HG02973 (cell line): ENCODE data around the gene TCEANC2.
"Not testable (repeated sequence)": the region's sequence is repeated elsewhere in the genome, so short reads cannot be mapped to it uniquely, and the experiment has no call there.

Experiments
- ATAC-seq: cut with Tn5 transposase; IDR thresholded peaks from one replicate; pipeline ENCODE4 v1.9.1; 2021; ENCODE audit warnings: moderate library complexity; ENCODE audit not compliant: unreplicated experiment

Gene TCEANC2

GRCh38 chr1:54024811-54025210 is 28.6 kb upstream of the TCEANC2 start:
- ATAC-seq = not testable (repeated sequence)

GRCh38 chr1:54027848-54028247 is 25.6 kb upstream of the TCEANC2 start:
- no peak for ATAC-seq

GRCh38 chr1:54028306-54029251 is 24.8 kb upstream of the TCEANC2 start:
- no peak for ATAC-seq

- ATAC-seq = no peak
Observed at GRCh38 chr1:54037476-54037875, 15.9 kb upstream of the TCEANC2 start.

GRCh38 chr1:54041806-54042205 is 11.6 kb upstream of the TCEANC2 start:
- no peak for ATAC-seq

GRCh38 chr1:54045496-54045895 is 7.9 kb upstream of the TCEANC2 start:
- no peak for ATAC-seq

- no peak for ATAC-seq
Observed at GRCh38 chr1:54046671-54047383, 6.6 kb upstream of the TCEANC2 start.

GRCh38 chr1:54047384-54048305 is 5.8 kb upstream of the TCEANC2 start:
- ATAC-seq = no peak

GRCh38 chr1:54050435-54050834 is 3.0 kb upstream of the TCEANC2 start:
- ATAC-seq = not testable (repeated sequence)

GRCh38 chr1:54051933-54052430 is 1.4 kb upstream of the TCEANC2 start:
- no peak for ATAC-seq

- ATAC-seq = no peak
Observed at GRCh38 chr1:54052431-54052933, 926 bp upstream of the TCEANC2 start.

GRCh38 chr1:54053745-54054437 is 483 bp downstream of the TCEANC2 start:
- no peak for ATAC-seq

GRCh38 chr1:54054438-54054749 is 986 bp downstream of the TCEANC2 start:
- no peak for ATAC-seq

- no peak for ATAC-seq
Observed at GRCh38 chr1:54064299-54064698, 10.9 kb downstream of the TCEANC2 start.

- ATAC-seq = no peak
Observed at GRCh38 chr1:54069791-54070170, 16.4 kb downstream of the TCEANC2 start.

GRCh38 chr1:54070171-54070837 is 16.9 kb downstream of the TCEANC2 start:
- ATAC-seq = no peak

GRCh38 chr1:54077359-54077758 is 24.0 kb downstream of the TCEANC2 start:
- no peak for ATAC-seq

- ATAC-seq = no peak
Observed at GRCh38 chr1:54080598-54081049, 27.2 kb downstream of the TCEANC2 start.
